ENCODE results near the gene RAET1L. TPM values are rescaled to one million over a fixed set of nuclear protein-coding genes. Genes with fewer than 3 reads are reported as not detected.

The RAET1L gene
- total RNA-seq, 1 experiment from 2014 or later: not detected

DNA sequence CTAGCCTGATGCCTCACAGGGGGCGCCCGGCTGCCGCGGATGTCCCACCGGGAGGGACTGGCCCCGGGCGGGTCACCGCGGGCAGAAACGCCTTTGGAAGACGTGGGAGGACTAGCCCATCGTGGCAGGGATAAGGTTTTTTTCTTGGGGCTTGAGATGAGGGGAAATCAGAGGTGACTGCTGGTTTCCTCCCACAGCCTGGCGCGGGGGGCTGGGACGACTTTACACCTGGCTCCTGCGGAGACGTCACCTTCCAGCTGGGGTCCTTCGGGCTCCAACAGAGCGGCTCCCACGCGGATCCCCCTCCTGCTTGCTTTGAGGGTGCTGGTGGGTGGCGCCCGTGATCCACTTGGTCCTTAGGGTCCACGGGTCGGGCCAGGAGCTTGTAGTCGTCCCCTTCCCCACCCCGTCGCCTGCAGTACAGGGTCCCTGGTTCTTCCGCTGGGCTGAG, 32.2 kb upstream of the RAET1L start:
- TF ChIP-seq CTCF (conservative IDR thresholded peaks at IDR 0.05; ENCODE audit: low read depth, low read length) (no peak), EZH2 (IDR thresholded peaks at IDR 0.05; ENCODE audit: borderline replicate concordance, low read depth, low read length, poor library complexity, severe bottlenecking) (no peak)
- Histone ChIP-seq H3K27ac (ENCODE audit: low read depth, low read length, poor library complexity, severe bottlenecking) (no peak overlapping the region), H3K36me3 (ENCODE audit: insufficient read depth, low read length, poor library complexity, severe bottlenecking) (no peaks in the 10 kb centered on the region), H3K4me1 (ENCODE audit: insufficient read depth, low read length, poor library complexity, severe bottlenecking) (no peaks in the 10 kb centered on the region), H3K9me3 (ENCODE audit: low read depth, low read length, poor library complexity, severe bottlenecking) (no peaks in the 10 kb centered on the region), H3K4me3 (ENCODE audit: low read depth, low read length, poor library complexity, severe bottlenecking) (no peak overlapping the region), H3K27me3 (replicated peaks; ENCODE audit: insufficient read depth, low read depth, low read length, poor library complexity) (peaks cover 79% of the 10 kb centered on the region)
- no TSS peak for BruUV-seq (replicated peaks)
- intact Hi-C loops (cut with micrococcal nuclease; ENCODE audit: unreplicated experiment): no loop called here
- no peak for DNase-seq (ENCODE audit: low spot score)
- CTCF ChIA-PET: interaction anchor here (0.7 kb wide), 1 partner anchor 338 kb away, joined by 3 read pairs; no protein-coding TSS in a partner anchor
- POLR2A ChIA-PET (ENCODE audit: low non-redundant PET): no interaction called here

DNA sequence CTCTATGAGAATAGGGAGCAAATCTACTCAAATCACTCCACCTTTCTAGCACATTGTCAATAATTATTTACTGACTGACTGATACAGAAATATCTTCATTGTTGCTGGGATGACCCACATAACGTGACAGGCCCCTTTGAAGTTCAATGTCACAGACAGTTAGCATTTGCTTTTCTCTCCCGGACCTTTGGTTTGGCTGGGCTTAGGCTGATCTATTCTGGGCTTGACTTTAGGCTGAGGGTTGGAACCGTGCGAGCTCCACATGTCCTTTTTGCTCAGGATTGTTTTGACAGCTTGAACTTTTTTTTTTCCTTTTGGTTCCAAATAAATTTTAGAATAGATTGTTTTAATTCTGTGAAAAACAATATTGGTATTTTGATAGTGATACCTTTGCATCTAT, 31.6 kb upstream of the RAET1L start:
- CTCF ChIA-PET: interaction anchor here (0.7 kb wide), 1 partner anchor 338 kb away, joined by 3 read pairs; no protein-coding TSS in a partner anchor
- no peaks in the 10 kb centered on the region for H3K9me3 ChIP-seq (ENCODE audit: low read depth, low read length, poor library complexity, severe bottlenecking)
- TF ChIP-seq EZH2 (IDR thresholded peaks at IDR 0.05; ENCODE audit: borderline replicate concordance, low read depth, low read length, poor library complexity, severe bottlenecking) (no peak), CTCF (conservative IDR thresholded peaks at IDR 0.05; ENCODE audit: low read depth, low read length) (no peak)
- DNase-seq (ENCODE audit: low spot score): no peak
- H3K4me1 ChIP-seq (ENCODE audit: insufficient read depth, low read length, poor library complexity, severe bottlenecking): no peaks in the 10 kb centered on the region
- intact Hi-C loops (cut with micrococcal nuclease; ENCODE audit: unreplicated experiment): no loop called here
- H3K36me3 ChIP-seq (ENCODE audit: insufficient read depth, low read length, poor library complexity, severe bottlenecking): no peaks in the 10 kb centered on the region
- no peak overlapping the region for H3K4me3 ChIP-seq (ENCODE audit: low read depth, low read length, poor library complexity, severe bottlenecking)
- BruUV-seq (replicated peaks): no TSS peak
- H3K27me3 ChIP-seq (replicated peaks; ENCODE audit: insufficient read depth, low read depth, low read length, poor library complexity): peaks cover 85% of the 10 kb centered on the region
- POLR2A ChIA-PET (ENCODE audit: low non-redundant PET): interaction anchor here (0.5 kb wide), 1 partner anchor 18 kb away, joined by 3 read pairs; no protein-coding TSS in a partner anchor
- no peak overlapping the region for H3K27ac ChIP-seq (ENCODE audit: low read depth, low read length, poor library complexity, severe bottlenecking)

DNA sequence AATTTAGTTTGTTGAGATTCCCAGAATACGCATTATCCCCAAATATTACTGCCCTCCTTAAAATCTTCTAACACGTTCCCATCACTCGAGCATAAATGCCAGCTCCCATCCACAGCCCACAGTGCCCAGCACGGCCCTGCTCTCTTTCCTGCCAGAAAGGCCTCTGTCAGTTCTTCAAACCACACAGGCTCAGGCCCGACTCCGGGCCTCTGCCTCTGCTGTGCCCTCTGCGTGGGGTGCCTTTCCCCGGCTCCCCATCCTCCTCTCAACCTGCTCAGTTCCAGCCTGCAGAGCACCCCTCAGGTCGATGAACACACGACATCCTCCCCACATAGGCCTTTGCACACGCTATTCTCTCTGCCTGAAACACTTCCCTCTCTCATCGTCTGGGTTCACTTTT, 30.8 kb upstream of the RAET1L start:
- Histone ChIP-seq H3K36me3 (ENCODE audit: insufficient read depth, low read length, poor library complexity, severe bottlenecking) (no peaks in the 10 kb centered on the region), H3K4me3 (ENCODE audit: low read depth, low read length, poor library complexity, severe bottlenecking) (no peak overlapping the region), H3K27me3 (replicated peaks; ENCODE audit: insufficient read depth, low read depth, low read length, poor library complexity) (peaks cover 93% of the 10 kb centered on the region), H3K9me3 (ENCODE audit: low read depth, low read length, poor library complexity, severe bottlenecking) (no peaks in the 10 kb centered on the region), H3K27ac (ENCODE audit: low read depth, low read length, poor library complexity, severe bottlenecking) (no peak overlapping the region), H3K4me1 (ENCODE audit: insufficient read depth, low read length, poor library complexity, severe bottlenecking) (no peaks in the 10 kb centered on the region)
- TF ChIP-seq CTCF (conservative IDR thresholded peaks at IDR 0.05; ENCODE audit: low read depth, low read length) (no peak), EZH2 (IDR thresholded peaks at IDR 0.05; ENCODE audit: borderline replicate concordance, low read depth, low read length, poor library complexity, severe bottlenecking) (no peak)
- no peak for DNase-seq (ENCODE audit: low spot score)
- POLR2A ChIA-PET (ENCODE audit: low non-redundant PET): no interaction called here
- CTCF ChIA-PET: interaction anchor here (0.6 kb wide), 1 partner anchor 210 kb away, joined by 3 read pairs; no protein-coding TSS in a partner anchor
- intact Hi-C loops (cut with micrococcal nuclease; ENCODE audit: unreplicated experiment): no loop called here
- no TSS peak for BruUV-seq (replicated peaks)

All from A673 (cell line).